HG02763 (cell line): ENCODE results near the gene FTCD.
"Not testable (repeated sequence)": the region's sequence is repeated elsewhere in the genome, so short reads cannot be mapped to it uniquely, and the experiment has no call there.

Experiments
- ATAC-seq: cut with Tn5 transposase; IDR thresholded peaks from one replicate; pipeline ENCODE4 v1.9.1; 2021; ENCODE audit warnings: mild to moderate bottlenecking, moderate library complexity; ENCODE audit not compliant: unreplicated experiment

The FTCD gene

GRCh38 chr21:46154155-46154954 lies 1.0 kb downstream of the FTCD start:
- ATAC-seq = no peak

GRCh38 chr21:46153247-46154154 lies 1.9 kb downstream of the FTCD start:
- no peak for ATAC-seq

- ATAC-seq = no peak
These were observed 2.5 kb downstream of the FTCD start for GRCh38 chr21:46152927-46153246.

- ATAC-seq = no peak
These were observed 3.1 kb downstream of the FTCD start for GRCh38 chr21:46151989-46152926.

GRCh38 chr21:46151261-46151988 lies 4.0 kb downstream of the FTCD start:
- no peak for ATAC-seq

- no peak for ATAC-seq
These were observed 4.8 kb downstream of the FTCD start for GRCh38 chr21:46150491-46151121.

- no peak for ATAC-seq
These were observed 5.3 kb downstream of the FTCD start for GRCh38 chr21:46150073-46150472.

GRCh38 chr21:46149205-46149901 lies 6.0 kb downstream of the FTCD start:
- ATAC-seq = no peak

- no peak for ATAC-seq
These were observed 7.3 kb downstream of the FTCD start for GRCh38 chr21:46148106-46148505.

GRCh38 chr21:46147429-46147828 lies 8.0 kb downstream of the FTCD start:
- ATAC-seq = not testable (repeated sequence)

GRCh38 chr21:46146856-46147255 lies 8.5 kb downstream of the FTCD start:
- no peak for ATAC-seq

GRCh38 chr21:46145840-46146691 lies 9.3 kb downstream of the FTCD start:
- ATAC-seq = no peak

- no peak for ATAC-seq
These were observed 10.1 kb downstream of the FTCD start for GRCh38 chr21:46145159-46145839.

- no peak for ATAC-seq
These were observed 10.8 kb downstream of the FTCD start for GRCh38 chr21:46144464-46145070.

- no peak for ATAC-seq
These were observed 12.6 kb downstream of the FTCD start for GRCh38 chr21:46142582-46143473.
